ENCODE measurements around the gene MUC22. TPM values are rescaled to one million over a fixed set of nuclear protein-coding genes. Genes with fewer than 3 reads are reported as not detected.

The MUC22 gene
- total RNA-seq, 2 experiments from 2014 or later = not detected

GRCh38 chr6:31076611-31077010, 66.3 kb downstream of the MUC22 start:
- no peak overlapping the region for H3K4me3 ChIP-seq (ENCODE audit: low read length)
- H3K4me1 Mint-ChIP-seq (ENCODE audit: low read depth) = peaks cover 9% of the 10 kb centered on the region
- peaks cover 9% of the 10 kb centered on the region for H3K4me1 ChIP-seq (ENCODE audit: insufficient read depth, low read length)
- POLR2A ChIA-PET = interaction anchor here (0.7 kb wide), 1 partner anchor 264 kb away, joined by 4 read pairs; no protein-coding TSS in a partner anchor
- no peak for TF ChIP-seq CTCF (IDR thresholded peaks at IDR 0.05)
- ATAC-seq (ENCODE audit: poor library complexity) (no peak), DNase-seq (no peak)
- peaks cover 5% of the 10 kb centered on the region for H3K27me3 Mint-ChIP-seq
- H3K27ac Mint-ChIP-seq = no peak overlapping the region
- H3K9me3 Mint-ChIP-seq = no peaks in the 10 kb centered on the region
- intact Hi-C loops (cut with DNase I, micrococcal nuclease) = no loop called here
- no peaks in the 10 kb centered on the region for H3K36me3 Mint-ChIP-seq (ENCODE audit: low read depth)
- H3K27me3 ChIP-seq (ENCODE audit: control insufficient read depth in 1 of 2, insufficient read depth in 2 of 2, low read length in 2 of 2) = no peaks in the 10 kb centered on the region
- H3K9me3 ChIP-seq (ENCODE audit: control insufficient read depth in 1 of 2, insufficient read depth in 1 of 2, low read length in 2 of 2) = no peaks in the 10 kb centered on the region
- no peaks in the 10 kb centered on the region for H3K36me3 ChIP-seq (ENCODE audit: insufficient read depth, low read length)
- H3K4me3 Mint-ChIP-seq = no peak overlapping the region
- CTCF ChIA-PET = no interaction called here
- H3K27ac ChIP-seq (ENCODE audit: low read depth in 1 of 2, low read length in 2 of 2) = no peak overlapping the region

GRCh38 chr6:31079656-31080261, 69.5 kb downstream of the MUC22 start:
- H3K4me3 ChIP-seq (ENCODE audit: low read length) = peak overlapping the region; percentile 35
- peaks cover 9% of the 10 kb centered on the region for H3K4me1 ChIP-seq (ENCODE audit: insufficient read depth, low read length)
- Mint-ChIP-seq H3K9me3 (no peaks in the 10 kb centered on the region), H3K27ac (no peak overlapping the region), H3K27me3 (peaks cover 5% of the 10 kb centered on the region), H3K4me3 (peak overlapping the region; percentile 61), H3K36me3 (ENCODE audit: low read depth) (no peaks in the 10 kb centered on the region), H3K4me1 (ENCODE audit: low read depth) (peaks cover 9% of the 10 kb centered on the region)
- no peaks in the 10 kb centered on the region for H3K9me3 ChIP-seq (ENCODE audit: control insufficient read depth in 1 of 2, insufficient read depth in 1 of 2, low read length in 2 of 2)
- ChIA-PET CTCF (interaction anchor here (0.6 to 2.2 kb wide), 27 partner anchors 9 to 666 kb away, joined by 3 to 12 read pairs (median 4); partner anchors contain the start of genes GTF2H4 and VARS2), POLR2A (interaction anchor here (0.6 to 1.8 kb wide), 11 partner anchors 15 to 483 kb away, joined by 3 to 7 read pairs (median 4); partner anchors contain the start of genes GTF2H4, MRPS18B, PPP1R10 and PSORS1C1)
- ATAC-seq (ENCODE audit: poor library complexity) (peak; percentile 94), DNase-seq (peak; percentile 52 to 82 (median 63))
- intact Hi-C loops (cut with DNase I, micrococcal nuclease) = loop anchor here (1.0 to 10.0 kb wide), 3 partner anchors 36 to 597 kb away; partner anchors contain the start of genes FLOT1 (in 1 of the 2) and IER3 (in 1 of the 2)
- peak; percentile 96 for TF ChIP-seq CTCF (IDR thresholded peaks at IDR 0.05)
- H3K27ac ChIP-seq (ENCODE audit: low read depth in 1 of 2, low read length in 2 of 2) = no peak overlapping the region
- H3K36me3 ChIP-seq (ENCODE audit: insufficient read depth, low read length) = no peaks in the 10 kb centered on the region
- no peaks in the 10 kb centered on the region for H3K27me3 ChIP-seq (ENCODE audit: control insufficient read depth in 1 of 2, insufficient read depth in 2 of 2, low read length in 2 of 2)

GRCh38 chr6:31081872-31082271, 71.6 kb downstream of the MUC22 start:
- Histone ChIP-seq H3K27me3 (ENCODE audit: control insufficient read depth in 1 of 2, insufficient read depth in 2 of 2, low read length in 2 of 2) (no peaks in the 10 kb centered on the region), H3K9me3 (ENCODE audit: control insufficient read depth in 1 of 2, insufficient read depth in 1 of 2, low read length in 2 of 2) (no peaks in the 10 kb centered on the region), H3K27ac (ENCODE audit: low read depth in 1 of 2, low read length in 2 of 2) (no peak overlapping the region), H3K36me3 (ENCODE audit: insufficient read depth, low read length) (no peaks in the 10 kb centered on the region), H3K4me1 (ENCODE audit: insufficient read depth, low read length) (peaks cover 9% of the 10 kb centered on the region), H3K4me3 (ENCODE audit: low read length) (no peak overlapping the region)
- DNase-seq (no peak), ATAC-seq (ENCODE audit: poor library complexity) (no peak)
- peaks cover 9% of the 10 kb centered on the region for H3K4me1 Mint-ChIP-seq (ENCODE audit: low read depth)
- H3K36me3 Mint-ChIP-seq (ENCODE audit: low read depth) = no peaks in the 10 kb centered on the region
- intact Hi-C loops (cut with DNase I, micrococcal nuclease) = loop anchor here (5.0 to 10.0 kb wide), 2 partner anchors 337 to 600 kb away; partner anchors contain the start of genes FLOT1 (in 1 of the 2) and IER3 (in 1 of the 2)
- CTCF ChIA-PET = no interaction called here
- no peaks in the 10 kb centered on the region for H3K9me3 Mint-ChIP-seq
- H3K4me3 Mint-ChIP-seq = no peak overlapping the region
- no peak for TF ChIP-seq CTCF (IDR thresholded peaks at IDR 0.05)
- POLR2A ChIA-PET = no interaction called here
- H3K27me3 Mint-ChIP-seq = peaks cover 5% of the 10 kb centered on the region
- H3K27ac Mint-ChIP-seq = no peak overlapping the region
